Stimulated activated CD8-positive, alpha-beta memory T cell treated with anti-CD3 and anti-CD28 coated beads, Interleukin-7, amount 100 ng/mL, for 24 hours (primary cell): ENCODE data around the gene ESPN.
A peak's percentile ranks its signal among the peaks of the same experiment; 100 is the strongest.
"Not testable (repeated sequence)": the region's sequence is repeated elsewhere in the genome, so short reads cannot be mapped to it uniquely, and the experiment has no call there.

ENCODE experiments used
- DNase-seq: peaks from one replicate; pipeline ENCODE4 v3.0.0-alpha.2; 2020; ENCODE audit warnings: low read depth

ESPN gene

GRCh38 chr1:6424619-6425593 lies at the start of gene ESPN:
ESPN (plus strand) TSS chr1:6424776; CDS start chr1:6424956, 180 bp downstream.
- no peak for DNase-seq

DNA sequence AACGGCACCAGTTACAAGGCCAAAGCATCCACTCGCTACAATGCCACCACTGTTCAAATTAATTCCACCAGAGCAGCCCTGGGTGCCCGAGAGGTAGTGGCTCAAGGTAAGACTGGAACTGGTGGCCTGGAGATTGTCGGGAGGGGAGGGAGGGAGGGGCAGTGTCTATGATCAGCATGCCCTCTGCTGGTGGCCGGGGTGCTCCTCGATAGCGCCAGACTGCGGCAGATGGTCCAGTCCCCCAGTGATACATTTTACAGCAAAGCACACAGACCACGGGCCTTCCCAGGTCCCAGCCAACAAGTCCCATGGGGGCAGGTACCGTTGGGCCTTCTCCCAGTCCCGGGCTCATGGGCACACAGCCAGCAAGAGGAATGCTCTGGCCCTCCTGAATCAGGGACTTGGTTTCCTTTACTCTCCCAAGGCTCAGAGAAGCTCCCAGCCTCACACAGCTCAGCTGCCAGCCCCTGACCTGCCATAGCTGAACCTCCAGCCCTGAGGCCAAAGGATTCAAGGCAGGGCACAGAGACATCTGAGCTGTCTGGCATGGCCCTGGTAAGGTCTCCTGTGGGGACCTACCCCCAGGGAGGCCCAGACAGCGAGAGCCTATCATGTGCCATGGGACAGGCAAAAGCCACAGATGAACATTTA lies 46.4 kb upstream of the ESPN start:
- DNase-seq: no peak

- DNase-seq: no peak
Measured at GRCh38 chr1:6380037-6380436, 44.5 kb upstream of the ESPN start.

DNA sequence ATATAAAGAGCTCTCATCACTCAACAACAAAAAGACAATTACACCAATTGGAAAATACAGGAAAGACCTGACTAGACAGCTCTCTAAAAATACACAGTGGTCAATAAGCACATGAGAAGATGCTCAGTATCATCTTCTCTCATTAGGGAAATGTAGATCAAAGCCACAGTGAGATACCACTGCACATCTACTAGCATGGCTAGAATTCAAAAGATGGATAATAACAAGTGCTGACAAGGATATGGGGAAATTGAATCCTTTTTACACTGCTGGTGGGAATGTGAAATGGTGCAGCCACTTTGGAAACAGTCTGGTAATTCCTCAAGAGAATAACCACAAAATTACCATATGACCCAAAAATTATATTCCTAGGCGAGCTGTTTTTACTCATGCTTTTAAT lies 40.4 kb upstream of the ESPN start:
- DNase-seq: no peak

- DNase-seq: no peak
Measured at GRCh38 chr1:6384962-6385361, 39.6 kb upstream of the ESPN start.

DNA sequence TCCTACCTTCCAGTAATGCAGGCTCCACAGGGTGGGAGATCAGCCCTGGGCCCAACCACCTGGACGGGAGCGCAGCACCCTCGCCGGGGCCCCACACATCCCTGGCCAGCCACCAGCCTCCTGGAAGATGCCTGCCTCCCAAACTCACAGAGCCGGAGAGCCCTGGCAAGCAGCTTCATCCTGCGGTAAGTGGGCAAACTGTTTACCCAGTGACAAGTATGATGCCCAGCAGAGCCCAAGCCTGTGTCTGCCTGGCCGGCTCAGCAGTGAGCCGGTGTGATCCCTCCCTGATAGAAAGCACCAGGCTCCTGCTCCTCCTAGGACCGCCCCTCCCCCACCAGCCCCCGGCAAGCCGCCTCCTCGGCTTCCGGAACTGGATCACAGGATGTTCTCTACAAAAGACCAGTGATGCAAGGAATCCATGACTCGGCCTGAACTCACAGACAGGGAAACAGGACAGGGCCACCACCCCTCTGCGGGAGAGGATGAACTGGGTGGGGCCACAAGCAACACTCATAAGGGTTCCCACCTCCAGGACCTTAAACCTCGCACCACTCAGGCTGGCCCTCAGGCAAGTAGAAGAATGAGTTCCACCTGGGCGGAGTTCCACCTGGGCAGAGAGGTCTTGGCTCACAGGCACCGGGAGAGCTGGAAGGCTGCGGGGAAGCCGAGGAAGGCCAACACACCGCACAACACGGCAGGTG lies 38.9 kb upstream of the ESPN start:
- no peak for DNase-seq

GRCh38 chr1:6386371-6386949 lies 38.1 kb upstream of the ESPN start:
- no peak for DNase-seq

GRCh38 chr1:6389971-6390370 lies 34.6 kb upstream of the ESPN start:
- no peak for DNase-seq

DNA sequence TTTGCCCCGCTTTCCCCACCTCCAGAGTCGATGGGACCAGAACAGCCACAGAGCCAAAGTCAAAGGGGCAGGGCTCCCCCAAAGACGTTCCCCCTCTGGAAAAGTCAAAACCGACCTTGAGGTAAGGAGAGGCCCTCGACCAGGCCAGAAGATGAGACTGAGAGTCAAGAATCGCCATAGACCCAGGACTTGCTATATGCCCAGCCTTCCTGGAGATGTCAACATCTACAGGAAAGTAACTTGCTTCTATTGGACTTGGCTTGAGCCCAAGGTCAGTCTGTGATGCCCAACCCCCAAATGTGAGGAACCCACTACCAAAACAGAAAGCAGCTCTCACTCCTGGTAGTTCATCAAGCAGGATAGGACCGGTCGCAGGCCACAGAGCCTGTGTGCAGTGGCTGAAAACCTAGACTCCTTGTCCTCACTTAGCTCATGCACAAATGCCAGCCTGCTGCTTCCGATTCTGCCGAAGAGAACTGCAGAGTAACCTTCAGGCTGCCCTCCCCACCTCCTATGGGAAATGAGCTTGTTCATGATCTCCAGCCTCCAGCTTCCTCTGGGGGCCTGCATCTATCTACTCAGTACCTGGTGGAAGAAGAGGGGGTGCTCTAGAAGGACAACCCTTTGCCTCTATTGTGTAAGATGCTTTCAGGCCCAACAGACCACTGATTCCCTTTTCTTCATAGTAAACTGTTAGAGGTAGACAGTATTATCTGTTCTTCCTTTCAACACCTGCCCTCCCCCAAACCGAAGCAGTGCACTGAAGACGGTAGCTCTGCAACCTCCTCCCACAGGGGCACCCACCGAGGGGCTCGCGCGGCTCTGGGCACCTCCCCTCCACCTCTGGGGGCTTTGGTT lies 32.4 kb upstream of the ESPN start:
- DNase-seq: no peak

DNA sequence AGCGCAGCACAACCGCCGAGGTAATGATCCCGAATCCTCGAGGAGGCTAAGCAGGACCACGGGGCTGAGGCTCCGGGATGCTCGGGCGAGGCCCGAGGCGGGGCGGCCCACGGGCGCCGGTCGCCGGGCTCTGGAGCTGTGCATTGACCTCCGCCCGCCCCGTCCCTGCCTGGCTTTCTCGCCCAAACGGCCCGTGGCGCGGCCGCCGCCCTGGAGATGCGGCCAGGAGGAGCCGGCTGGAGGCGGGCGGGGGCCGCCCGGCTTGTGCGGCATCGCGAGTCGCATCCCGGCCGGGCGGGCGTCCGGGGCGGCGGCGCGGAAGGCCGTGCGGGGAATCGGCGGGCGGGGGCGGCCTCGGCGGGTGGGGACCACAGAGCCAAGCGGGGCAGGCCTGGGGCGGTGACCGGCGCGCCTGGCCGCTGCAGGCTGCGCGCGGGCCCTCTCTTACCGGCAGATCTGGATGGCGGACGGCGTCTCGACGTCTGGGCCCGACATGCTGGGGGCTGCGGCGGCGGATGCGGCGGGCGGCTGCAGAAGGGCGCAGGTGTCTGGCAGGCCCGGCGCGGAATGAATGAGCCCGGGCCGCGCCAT lies 31.7 kb upstream of the ESPN start:
- no peak for DNase-seq

- peak; percentile 76 for DNase-seq
Measured at GRCh38 chr1:6393400-6394187, 31.0 kb upstream of the ESPN start, which contains the start of gene ACOT7. ACOT7 (minus strand) TSS chr1:6393767; CDS start chr1:6393399, 368 bp downstream.

DNA sequence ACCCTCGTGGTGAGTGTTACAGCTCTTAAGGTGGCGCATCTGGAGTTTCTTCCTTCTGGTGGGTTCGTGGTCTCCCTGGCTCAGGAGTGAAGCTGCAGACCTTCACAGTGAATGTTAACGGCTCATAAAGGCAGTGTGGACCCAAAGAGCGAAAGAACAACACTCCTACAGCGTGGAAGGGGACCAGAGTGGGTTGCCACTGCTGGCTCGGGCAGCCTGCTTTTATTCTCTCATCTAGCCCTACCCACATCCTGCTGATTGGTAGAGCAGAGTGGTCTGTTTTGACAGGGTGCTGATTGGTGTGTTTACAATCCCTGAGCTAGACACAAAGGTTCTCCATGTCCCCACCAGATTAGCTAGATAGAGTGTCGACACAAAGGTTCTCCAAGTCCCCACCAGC lies 29.4 kb upstream of the ESPN start:
- DNase-seq: not testable (repeated sequence)

DNA sequence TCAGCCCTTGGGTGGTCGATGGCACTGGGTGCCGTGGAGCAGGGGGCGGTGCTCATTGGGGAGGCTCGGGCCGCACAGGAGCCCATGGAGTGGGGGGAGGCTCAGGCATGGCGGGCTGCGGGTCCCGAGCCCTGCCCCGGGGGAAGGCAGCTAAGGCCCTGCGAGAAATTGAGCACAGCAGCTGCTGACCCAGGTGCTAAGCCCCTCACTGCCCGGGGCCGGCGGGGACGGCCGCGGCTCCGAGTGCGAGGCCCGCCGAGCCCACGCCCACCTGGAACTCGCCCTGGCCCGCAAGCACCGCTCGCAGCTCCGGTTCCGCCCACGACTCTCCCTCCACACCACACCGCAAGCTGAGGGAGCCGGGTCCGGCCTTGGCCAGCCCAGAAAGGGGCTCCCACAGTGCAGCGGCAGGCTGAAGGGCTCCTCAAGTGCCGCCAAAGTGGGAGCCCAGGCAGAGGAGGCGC lies 28.8 kb upstream of the ESPN start:
- DNase-seq: not testable (repeated sequence)

DNA sequence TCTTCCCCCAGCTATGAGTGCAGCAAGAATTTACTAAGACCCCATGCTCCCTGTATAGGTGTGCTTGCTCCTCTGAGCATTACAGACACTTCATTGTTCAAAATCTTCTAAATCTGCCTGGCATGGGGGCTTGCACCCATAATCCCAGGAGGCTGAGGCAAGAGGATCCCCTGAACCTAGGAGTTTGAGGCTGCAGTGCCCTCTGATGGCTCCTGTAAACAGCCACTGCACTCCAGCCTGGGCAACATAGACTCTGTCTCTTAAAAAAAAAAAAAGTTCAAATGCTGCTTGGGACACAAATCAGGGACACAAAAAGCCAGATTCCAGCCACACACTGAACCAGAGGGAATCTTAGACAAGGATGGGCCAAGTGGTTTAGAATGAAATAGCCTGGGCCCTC lies 27.6 kb upstream of the ESPN start:
- DNase-seq: no peak

DNA sequence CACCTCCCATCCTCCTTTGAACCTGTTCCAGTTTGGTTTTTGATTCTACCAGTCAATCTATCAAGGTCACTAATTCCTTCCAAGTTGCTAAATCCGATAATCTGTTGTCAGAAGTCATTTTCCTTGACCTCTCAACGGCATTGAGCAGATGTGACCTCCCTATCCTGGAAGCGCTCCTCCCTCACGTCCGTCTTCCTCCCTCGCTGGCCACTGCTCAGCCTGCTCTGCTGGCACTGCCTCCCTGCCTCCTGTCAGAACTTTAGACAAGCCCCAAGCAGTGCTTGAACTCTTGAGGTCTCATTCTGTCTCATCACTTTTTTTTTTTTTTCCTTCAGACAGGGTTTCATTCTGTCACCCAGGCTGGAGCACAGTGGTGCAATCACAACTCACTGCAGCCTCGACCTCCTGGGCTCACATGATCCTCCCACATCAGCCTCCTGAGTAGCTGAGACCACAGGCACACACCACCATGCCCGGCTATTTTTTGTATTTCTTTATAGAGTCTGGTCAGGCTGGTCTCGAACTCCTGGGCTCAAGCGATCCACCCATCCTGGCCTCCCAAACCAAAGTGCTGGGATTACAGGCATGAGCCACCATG lies 26.6 kb upstream of the ESPN start:
- DNase-seq: no peak

DNA sequence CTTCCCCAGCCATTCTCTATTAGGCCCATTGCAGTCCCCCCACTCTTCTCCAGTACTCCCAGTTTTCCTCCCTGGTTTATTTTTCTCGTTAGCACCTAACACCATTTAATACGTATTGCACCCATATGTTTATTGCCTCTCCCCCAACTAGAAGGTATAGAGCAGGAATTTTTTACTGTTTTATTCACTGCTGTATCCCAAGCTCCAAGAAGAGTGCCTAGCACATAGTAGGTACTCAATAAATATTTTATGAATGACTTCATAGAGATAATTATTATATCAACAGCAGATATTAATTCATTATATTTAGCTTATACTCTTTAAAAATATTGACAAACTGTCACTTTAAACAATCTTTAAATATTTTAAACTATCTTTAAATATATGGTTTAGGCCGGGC lies 25.3 kb upstream of the ESPN start:
- DNase-seq: no peak

- DNase-seq: no peak
Measured at GRCh38 chr1:6401673-6402072, 22.9 kb upstream of the ESPN start.

DNA sequence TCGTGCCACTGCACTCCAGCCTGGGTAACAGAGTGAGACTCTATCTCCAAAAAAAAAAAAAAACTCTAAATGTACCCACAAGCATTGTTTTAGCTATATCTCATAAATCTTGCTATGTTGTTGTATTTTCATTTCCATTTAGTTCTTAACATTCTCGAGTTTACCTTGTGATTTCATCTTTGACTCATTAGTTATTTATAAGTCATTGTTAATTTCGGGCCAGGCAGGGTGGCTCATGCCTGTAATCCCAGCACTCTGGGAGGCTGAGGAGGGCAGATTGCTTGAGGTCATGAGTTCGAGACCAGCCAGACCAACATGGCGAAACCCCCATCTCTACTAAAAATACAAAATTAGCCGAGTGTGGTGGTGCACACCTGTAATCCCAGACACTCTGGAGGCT lies 16.6 kb upstream of the ESPN start:
- DNase-seq: no peak

GRCh38 chr1:6409053-6409452 lies 15.5 kb upstream of the ESPN start:
- DNase-seq: no peak

DNA sequence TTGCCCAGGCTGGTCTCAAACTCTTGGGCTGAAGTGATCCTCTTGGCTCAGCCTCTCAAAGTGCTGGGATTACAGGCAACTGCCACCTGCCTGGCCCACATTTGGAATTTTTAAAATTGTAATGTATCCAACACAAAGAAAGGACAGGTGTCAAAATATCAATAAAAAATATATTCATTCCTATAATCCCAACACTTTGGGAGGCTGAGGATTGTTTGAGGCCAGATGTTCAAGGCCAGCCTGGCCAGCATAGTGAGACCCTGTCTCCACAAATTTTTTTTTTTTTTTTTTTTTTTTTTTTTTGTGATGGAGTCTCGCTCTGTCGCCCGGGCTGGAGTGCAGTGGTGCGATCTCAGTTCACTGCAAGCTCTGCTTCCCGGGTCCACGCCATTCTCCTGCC lies 14.8 kb upstream of the ESPN start:
- DNase-seq: no peak
